ENCODE results near the gene CASP8AP2. TPM values are rescaled to one million over a fixed set of nuclear protein-coding genes. Genes with fewer than 3 reads are reported as not detected.

CASP8AP2 gene
- polyA plus RNA-seq, 3 donors = 3.5 to 10.5 (median 7.4) TPM

DNA sequence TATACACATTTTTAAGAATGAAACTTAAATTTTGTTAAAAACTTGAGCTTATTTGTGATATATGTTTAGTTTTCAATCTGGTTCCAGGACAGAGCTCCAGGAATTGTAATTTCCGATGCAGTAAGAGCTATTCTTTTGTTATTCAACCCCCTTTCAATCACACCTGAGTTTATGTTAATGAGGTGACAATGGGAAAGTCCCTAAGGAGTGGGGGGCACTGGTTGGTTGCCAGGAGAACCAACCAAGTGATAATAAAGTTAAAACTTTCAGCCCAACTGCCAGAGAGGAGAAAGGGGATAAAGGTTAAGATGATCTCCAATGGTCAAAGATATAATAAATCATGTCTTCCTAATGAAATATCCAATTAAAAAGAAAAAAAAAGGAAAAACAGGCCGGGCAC lies 29.9 kb upstream of the CASP8AP2 start:
- Mint-ChIP-seq H3K36me3 (peaks cover 38 to 43% of the 10 kb centered on the region in 2 donors), H3K4me3 (no peak overlapping the region), H3K9me3 (no peaks in the 10 kb centered on the region), H3K4me1 (peaks cover 1% of the 10 kb centered on the region), H3K27ac (no peak overlapping the region), H3K27me3 (ENCODE audit: low read depth in 3 of 3) (no peaks in the 10 kb centered on the region)
- WGBS (ENCODE audit: insufficient coverage) = no CpG with 5 or more reads among the region's 2 CpGs
- no peak overlapping the region for H3K9ac ChIP-seq (ENCODE audit: insufficient read depth, low read length, poor library complexity, severe bottlenecking)
- H3K4me3 ChIP-seq (replicated peaks in 1 of 3; ENCODE audit: low read depth in 2 of 3, low read length in 3 of 3) = no peak overlapping the region
- peaks cover 3 to 41% of the 10 kb centered on the region in 2 donors for H3K36me3 ChIP-seq (replicated peaks in 1 of 2; ENCODE audit: control insufficient read depth in 1 of 2, insufficient read depth in 2 of 2, low read length in 2 of 2)
- H3K79me2 ChIP-seq (ENCODE audit: insufficient read depth, low read length) = no peaks in the 10 kb centered on the region
- no peaks in the 10 kb centered on the region for H3K4me1 ChIP-seq (ENCODE audit: control insufficient read depth in 1 of 2, insufficient read depth in 2 of 2, low read length in 2 of 2)
- no peaks in the 10 kb centered on the region for H4K20me1 ChIP-seq (ENCODE audit: insufficient read depth, low read length)
- TF ChIP-seq, protein P1, sequence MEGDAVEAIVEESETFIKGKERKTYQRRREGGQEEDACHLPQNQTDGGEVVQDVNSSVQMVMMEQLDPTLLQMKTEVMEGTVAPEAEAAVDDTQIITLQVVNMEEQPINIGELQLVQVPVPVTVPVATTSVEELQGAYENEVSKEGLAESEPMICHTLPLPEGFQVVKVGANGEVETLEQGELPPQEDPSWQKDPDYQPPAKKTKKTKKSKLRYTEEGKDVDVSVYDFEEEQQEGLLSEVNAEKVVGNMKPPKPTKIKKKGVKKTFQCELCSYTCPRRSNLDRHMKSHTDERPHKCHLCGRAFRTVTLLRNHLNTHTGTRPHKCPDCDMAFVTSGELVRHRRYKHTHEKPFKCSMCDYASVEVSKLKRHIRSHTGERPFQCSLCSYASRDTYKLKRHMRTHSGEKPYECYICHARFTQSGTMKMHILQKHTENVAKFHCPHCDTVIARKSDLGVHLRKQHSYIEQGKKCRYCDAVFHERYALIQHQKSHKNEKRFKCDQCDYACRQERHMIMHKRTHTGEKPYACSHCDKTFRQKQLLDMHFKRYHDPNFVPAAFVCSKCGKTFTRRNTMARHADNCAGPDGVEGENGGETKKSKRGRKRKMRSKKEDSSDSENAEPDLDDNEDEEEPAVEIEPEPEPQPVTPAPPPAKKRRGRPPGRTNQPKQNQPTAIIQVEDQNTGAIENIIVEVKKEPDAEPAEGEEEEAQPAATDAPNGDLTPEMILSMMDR (IDR thresholded peaks at IDR 0.05) = no peak
- no peak for DNase-seq
- H2AFZ ChIP-seq (ENCODE audit: insufficient read depth, low read depth, low read length, poor library complexity, severe bottlenecking) = no peak overlapping the region
- H3K27me3 ChIP-seq (ENCODE audit: control insufficient read depth in 2 of 2, insufficient read depth in 2 of 2, low read length in 2 of 2) = no peaks in the 10 kb centered on the region
- no peaks in the 10 kb centered on the region for H3K9me3 ChIP-seq (replicated peaks in 1 of 2; ENCODE audit: control insufficient read depth in 1 of 2, insufficient read depth in 1 of 2, low read length in 2 of 2)
- no peak overlapping the region for H3K4me2 ChIP-seq (replicated peaks; ENCODE audit: extremely low read depth, low read length, poor library complexity, severe bottlenecking)
- intact Hi-C loops (cut with micrococcal nuclease) = no loop called here
- no peak overlapping the region for H3K27ac ChIP-seq (ENCODE audit: low read depth in 1 of 2, low read length in 2 of 2)

DNA sequence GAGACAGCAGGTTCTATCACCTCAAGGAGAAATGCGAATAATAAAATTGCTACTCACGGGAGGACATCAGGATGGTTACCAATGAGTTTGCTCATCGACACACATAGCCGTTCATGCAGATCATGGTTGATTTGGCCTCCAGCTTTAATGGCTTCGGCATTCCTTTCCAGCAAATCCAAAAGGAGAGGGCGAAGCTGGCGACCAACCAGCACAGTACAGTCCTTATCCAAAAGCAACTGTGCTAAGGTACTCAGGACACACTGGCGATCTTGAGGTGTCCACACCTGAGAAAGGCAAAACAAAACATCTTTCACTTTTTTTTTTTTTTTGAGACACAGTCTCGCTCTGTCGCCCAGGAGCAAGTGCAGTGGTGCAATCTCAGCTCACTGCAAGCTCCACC lies 26.4 kb upstream of the CASP8AP2 start:
- Histone ChIP-seq H3K9ac (ENCODE audit: insufficient read depth, low read length, poor library complexity, severe bottlenecking) (no peak overlapping the region), H3K4me1 (ENCODE audit: control insufficient read depth in 1 of 2, insufficient read depth in 2 of 2, low read length in 2 of 2) (no peaks in the 10 kb centered on the region), H3K27me3 (ENCODE audit: control insufficient read depth in 2 of 2, insufficient read depth in 2 of 2, low read length in 2 of 2) (no peaks in the 10 kb centered on the region), H3K27ac (ENCODE audit: low read depth in 1 of 2, low read length in 2 of 2) (no peak overlapping the region), H3K36me3 (replicated peaks in 1 of 2; ENCODE audit: control insufficient read depth in 1 of 2, insufficient read depth in 2 of 2, low read length in 2 of 2) (peaks cover 3 to 34% of the 10 kb centered on the region in 2 donors), H4K20me1 (ENCODE audit: insufficient read depth, low read length) (no peaks in the 10 kb centered on the region), H3K9me3 (replicated peaks in 1 of 2; ENCODE audit: control insufficient read depth in 1 of 2, insufficient read depth in 1 of 2, low read length in 2 of 2) (no peaks in the 10 kb centered on the region), H2AFZ (ENCODE audit: insufficient read depth, low read depth, low read length, poor library complexity, severe bottlenecking) (no peak overlapping the region), H3K4me2 (replicated peaks; ENCODE audit: extremely low read depth, low read length, poor library complexity, severe bottlenecking) (no peak overlapping the region), H3K4me3 (replicated peaks in 1 of 3; ENCODE audit: low read depth in 2 of 3, low read length in 3 of 3) (no peak overlapping the region), H3K79me2 (ENCODE audit: insufficient read depth, low read length) (no peaks in the 10 kb centered on the region)
- no peak for DNase-seq
- Mint-ChIP-seq H3K4me1 (no peaks in the 10 kb centered on the region), H3K4me3 (no peak overlapping the region), H3K27ac (no peak overlapping the region), H3K36me3 (peaks cover 28 to 31% of the 10 kb centered on the region in 2 donors), H3K27me3 (ENCODE audit: low read depth in 3 of 3) (no peaks in the 10 kb centered on the region), H3K9me3 (no peaks in the 10 kb centered on the region)
- intact Hi-C loops (cut with micrococcal nuclease) = no loop called here
- WGBS (ENCODE audit: insufficient coverage) = 96% methylated on average over 8 of the region's 10 CpGs
- TF ChIP-seq, protein P1 (IDR thresholded peaks at IDR 0.05) = no peak
